Vagina (tissue), 2 donors: ENCODE data around the gene RELT.

Experiments
- POLR2A ChIP-seq, 2 donors: fragments of 450-650 bp; IDR thresholded peaks; one replicate each; pipeline ENCODE4 v1.6.1; 2017; ENCODE audit warnings: antibody characterized with exemption in 2 of 2, mild to moderate bottlenecking in 2 of 2, moderate library complexity in 2 of 2
- TF ChIP-seq, protein P1 (sequence below), 3 experiments: fragments of 450-650 bp in 2 of 3; fragments of 200-600 bp in 1 of 3; sonication (generic) in 1 of 3; IDR thresholded peaks; one replicate each; pipeline ENCODE4 v1.5.1; 2017 to 2019; ENCODE audit warnings: antibody characterized with exemption in 3 of 3, mild to moderate bottlenecking in 2 of 3, moderate library complexity in 2 of 3

DNA sequence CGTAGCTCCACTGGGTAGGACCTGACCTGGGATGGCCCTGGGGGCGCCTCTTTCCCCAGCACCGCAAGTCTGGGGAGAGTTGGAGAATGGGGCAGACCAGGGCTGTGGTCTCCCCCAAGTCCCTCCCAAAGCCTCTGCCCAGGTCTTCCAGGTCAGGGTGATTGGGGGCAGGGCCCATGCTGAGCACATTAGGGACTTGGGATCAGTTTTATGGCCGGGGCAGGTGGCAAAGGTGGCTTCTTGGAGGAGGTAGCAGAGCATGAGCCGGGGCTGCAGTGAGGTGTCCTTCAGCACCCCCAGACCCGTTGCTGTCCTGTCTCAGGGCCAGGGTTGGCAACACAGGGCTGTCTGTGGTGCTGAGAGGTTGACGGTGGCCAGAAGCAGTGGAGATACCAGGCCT, 6.0 kb downstream of the RELT start:
- TF ChIP-seq, protein P1, sequence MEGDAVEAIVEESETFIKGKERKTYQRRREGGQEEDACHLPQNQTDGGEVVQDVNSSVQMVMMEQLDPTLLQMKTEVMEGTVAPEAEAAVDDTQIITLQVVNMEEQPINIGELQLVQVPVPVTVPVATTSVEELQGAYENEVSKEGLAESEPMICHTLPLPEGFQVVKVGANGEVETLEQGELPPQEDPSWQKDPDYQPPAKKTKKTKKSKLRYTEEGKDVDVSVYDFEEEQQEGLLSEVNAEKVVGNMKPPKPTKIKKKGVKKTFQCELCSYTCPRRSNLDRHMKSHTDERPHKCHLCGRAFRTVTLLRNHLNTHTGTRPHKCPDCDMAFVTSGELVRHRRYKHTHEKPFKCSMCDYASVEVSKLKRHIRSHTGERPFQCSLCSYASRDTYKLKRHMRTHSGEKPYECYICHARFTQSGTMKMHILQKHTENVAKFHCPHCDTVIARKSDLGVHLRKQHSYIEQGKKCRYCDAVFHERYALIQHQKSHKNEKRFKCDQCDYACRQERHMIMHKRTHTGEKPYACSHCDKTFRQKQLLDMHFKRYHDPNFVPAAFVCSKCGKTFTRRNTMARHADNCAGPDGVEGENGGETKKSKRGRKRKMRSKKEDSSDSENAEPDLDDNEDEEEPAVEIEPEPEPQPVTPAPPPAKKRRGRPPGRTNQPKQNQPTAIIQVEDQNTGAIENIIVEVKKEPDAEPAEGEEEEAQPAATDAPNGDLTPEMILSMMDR (IDR thresholded peaks at IDR 0.05) = no peak
- no peak for TF ChIP-seq POLR2A (IDR thresholded peaks at IDR 0.05)
